ENCODE measurements around the gene ASPG.

Gene ASPG

GRCh38 chr14:104076743-104077142, 8.8 kb upstream of the ASPG start:
- DNase-seq, result no peak

- DNase-seq, result peak; percentile 94
Measured at GRCh38 chr14:104078031-104078455, 7.5 kb upstream of the ASPG start.

- DNase-seq, result no peak
Measured at GRCh38 chr14:104080376-104081260, 4.9 kb upstream of the ASPG start.

GRCh38 chr14:104081261-104081835, 4.2 kb upstream of the ASPG start:
- no peak for DNase-seq

- no peak for DNase-seq
Measured at GRCh38 chr14:104081951-104082464, 3.5 kb upstream of the ASPG start.

GRCh38 chr14:104082807-104083206, 2.7 kb upstream of the ASPG start:
- no peak for DNase-seq

GRCh38 chr14:104084251-104085002, 1.1 kb upstream of the ASPG start:
- DNase-seq, result no peak

GRCh38 chr14:104085889-104086201, 345 bp downstream of the ASPG start:
- DNase-seq, result no peak

- DNase-seq, result peak; percentile 57
Measured at GRCh38 chr14:104086210-104086660, 735 bp downstream of the ASPG start.

GRCh38 chr14:104086661-104087461, 1.4 kb downstream of the ASPG start:
- peak; percentile 57 for DNase-seq

- DNase-seq, result no peak
Measured at GRCh38 chr14:104087505-104087904, 2.0 kb downstream of the ASPG start.

- DNase-seq, result no peak
Measured at GRCh38 chr14:104087981-104088850, 2.7 kb downstream of the ASPG start.

- DNase-seq, result no peak
Measured at GRCh38 chr14:104090071-104090748, 4.7 kb downstream of the ASPG start.

- DNase-seq, result no peak
Measured at GRCh38 chr14:104091061-104091926, 5.8 kb downstream of the ASPG start.

- DNase-seq, result no peak
Measured at GRCh38 chr14:104091927-104092771, 6.6 kb downstream of the ASPG start.

- no peak for DNase-seq
Measured at GRCh38 chr14:104092931-104093365, 7.4 kb downstream of the ASPG start.

- DNase-seq, result no peak
Measured at GRCh38 chr14:104093366-104094055, 8.0 kb downstream of the ASPG start.

- DNase-seq, result no peak
Measured at GRCh38 chr14:104094056-104094708, 8.7 kb downstream of the ASPG start.
